ENCODE data around the gene GAMT.

GAMT gene

GRCh38 chr19:1356508-1356865 is 44.9 kb downstream of the GAMT start:
- Histone ChIP-seq H3K9me3 (ENCODE audit: control insufficient read depth, insufficient read depth, low read length) (no peaks in the 10 kb centered on the region), H3K9ac (ENCODE audit: low read depth, low read length) (no peak overlapping the region), H3K4me1 (ENCODE audit: insufficient read depth, low read length) (peaks cover 33% of the 10 kb centered on the region; the same call in 1 of the 2 replicates), H3K36me3 (ENCODE audit: insufficient read depth, low read length) (peaks cover 18% of the 10 kb centered on the region)

GRCh38 chr19:1355568-1356507 is 45.5 kb downstream of the GAMT start:
- H3K4me1 ChIP-seq (ENCODE audit: insufficient read depth, low read length), result peaks cover 31% of the 10 kb centered on the region; the same call in 1 of the 2 replicates
- no peaks in the 10 kb centered on the region for H3K9me3 ChIP-seq (ENCODE audit: control insufficient read depth, insufficient read depth, low read length)
- peak overlapping the region; percentile 61 for H3K9ac ChIP-seq (ENCODE audit: low read depth, low read length)
- H3K36me3 ChIP-seq (ENCODE audit: insufficient read depth, low read length), result peaks cover 18% of the 10 kb centered on the region

- H3K4me1 ChIP-seq (ENCODE audit: insufficient read depth, low read length), result peaks cover 30% of the 10 kb centered on the region; the same call in 1 of the 2 replicates
- H3K9me3 ChIP-seq (ENCODE audit: control insufficient read depth, insufficient read depth, low read length), result no peaks in the 10 kb centered on the region
- peak overlapping the region; percentile 61 for H3K9ac ChIP-seq (ENCODE audit: low read depth, low read length)
- peaks cover 17% of the 10 kb centered on the region for H3K36me3 ChIP-seq (ENCODE audit: insufficient read depth, low read length)
Measured at GRCh38 chr19:1354970-1355567, 46.3 kb downstream of the GAMT start.

- H3K9ac ChIP-seq (ENCODE audit: low read depth, low read length), result no peak overlapping the region
- peaks cover 20% of the 10 kb centered on the region; the same call in 1 of the 2 replicates for H3K4me1 ChIP-seq (ENCODE audit: insufficient read depth, low read length)
- H3K36me3 ChIP-seq (ENCODE audit: insufficient read depth, low read length), result peaks cover 2% of the 10 kb centered on the region; the same call in 1 of the 2 replicates
- no peaks in the 10 kb centered on the region for H3K9me3 ChIP-seq (ENCODE audit: control insufficient read depth, insufficient read depth, low read length)
Measured at GRCh38 chr19:1353144-1353543, 48.2 kb downstream of the GAMT start.

- peaks cover 4% of the 10 kb centered on the region; the same call in 1 of the 2 replicates for H3K4me1 ChIP-seq (ENCODE audit: insufficient read depth, low read length)
- no peaks in the 10 kb centered on the region for H3K9me3 ChIP-seq (ENCODE audit: control insufficient read depth, insufficient read depth, low read length)
- no peak overlapping the region for H3K9ac ChIP-seq (ENCODE audit: low read depth, low read length)
- H3K36me3 ChIP-seq (ENCODE audit: insufficient read depth, low read length), result no peaks in the 10 kb centered on the region
Measured at GRCh38 chr19:1351381-1351851, 49.9 kb downstream of the GAMT start.

- H3K9ac ChIP-seq (ENCODE audit: low read depth, low read length), result no peak overlapping the region
- H3K36me3 ChIP-seq (ENCODE audit: insufficient read depth, low read length), result no peaks in the 10 kb centered on the region
- no peaks in the 10 kb centered on the region for H3K9me3 ChIP-seq (ENCODE audit: control insufficient read depth, insufficient read depth, low read length)
- H3K4me1 ChIP-seq (ENCODE audit: insufficient read depth, low read length), result 0 out of 2 replicates have a peak, but pooled peaks cover under 1% of the 10 kb centered on the region
Measured at GRCh38 chr19:1350867-1351266, 50.5 kb downstream of the GAMT start.

- Histone ChIP-seq H3K4me1 (ENCODE audit: insufficient read depth, low read length) (no peaks in the 10 kb centered on the region), H3K36me3 (ENCODE audit: insufficient read depth, low read length) (no peaks in the 10 kb centered on the region), H3K9ac (ENCODE audit: low read depth, low read length) (no peak overlapping the region), H3K9me3 (ENCODE audit: control insufficient read depth, insufficient read depth, low read length) (no peaks in the 10 kb centered on the region)
Measured at GRCh38 chr19:1349211-1349610, 52.1 kb downstream of the GAMT start.

Measured in ES-I3 (cell line).